Esophagus squamous epithelium (tissue), 4 donors: ENCODE results near the gene GPR176.

Experiments
- CTCF ChIP-seq, 6 experiments: fragments of 450-650 bp in 4 of 6; fragments of 200-600 bp in 2 of 6; sonication (generic) in 2 of 6; IDR thresholded peaks; one replicate each; pipeline ENCODE4 v1.5.1; 2016 to 2019; ENCODE audit warnings: antibody characterized with exemption in 6 of 6, mild to moderate bottlenecking in 4 of 6, moderate library complexity in 4 of 6
- POLR2A ChIP-seq, 4 donors: fragments of 450-650 bp; IDR thresholded peaks; one replicate each; pipeline ENCODE4 v1.6.1; 2017; ENCODE audit warnings: antibody characterized with exemption in 4 of 4, mild to moderate bottlenecking in 4 of 4, moderate library complexity in 3 of 4

- TF ChIP-seq POLR2A (IDR thresholded peaks at IDR 0.05) (no peak), CTCF (IDR thresholded peaks at IDR 0.05) (no peak)
Observed at GRCh38 chr15:39850436-39850835, 69.6 kb downstream of the GPR176 start.
